Progenitor cell of endocrine pancreas (in vitro differentiated cells): ENCODE results near the gene USP5. TPM values are rescaled to one million over a fixed set of nuclear protein-coding genes. Genes with fewer than 3 reads are reported as not detected.
"Not testable (repeated sequence)": the region's sequence is repeated elsewhere in the genome, so short reads cannot be mapped to it uniquely, and the experiment has no call there.

ENCODE experiments used
- DNase-seq: peaks from one replicate; pipeline ENCODE4 v3.0.0; 2021; ENCODE audit warnings: low spot score; ENCODE audit not compliant: unreplicated experiment
- H3K27ac Mint-ChIP-seq: 2 replicates; pipeline ENCODE4 v1.8.0; 2021; ENCODE audit warnings: mild to moderate bottlenecking, moderate library complexity, mixed read lengths
- H3K27me3 Mint-ChIP-seq: 2 replicates; pipeline ENCODE4 v1.8.0; 2021; ENCODE audit warnings: mixed read lengths
- H3K36me3 Mint-ChIP-seq: 2 replicates; pipeline ENCODE4 v1.8.0; 2022; ENCODE audit warnings: mixed read lengths; ENCODE audit not compliant: insufficient read depth
- H3K4me1 Mint-ChIP-seq: 2 replicates; pipeline ENCODE4 v1.8.0; 2021; ENCODE audit warnings: low read depth, mixed read lengths
- H3K4me3 Mint-ChIP-seq: 2 replicates; pipeline ENCODE4 v1.8.0; 2021; ENCODE audit warnings: low read depth, mild to moderate bottlenecking, moderate library complexity, mixed read lengths
- H3K9me3 Mint-ChIP-seq: 2 replicates; pipeline ENCODE4 v1.8.0; 2021; ENCODE audit warnings: low read depth, mixed read lengths
- total RNA-seq: library from RNA; stranded (reverse); gene quantifications from 2 replicates; pipeline ENCODE4 v1.2.1, GENCODE V29; 2021
- TF ChIP-seq, protein P1 (sequence below): fragments of 200-600 bp; sonication (generic); IDR thresholded peaks from one replicate; pipeline ENCODE4 v1.5.0; 2021; ENCODE audit warnings: antibody characterized with exemption, mild to moderate bottlenecking; ENCODE audit not compliant: unreplicated experiment

Gene USP5
- total RNA-seq, 1 donor from 2014 or later, result 185 TPM

DNA sequence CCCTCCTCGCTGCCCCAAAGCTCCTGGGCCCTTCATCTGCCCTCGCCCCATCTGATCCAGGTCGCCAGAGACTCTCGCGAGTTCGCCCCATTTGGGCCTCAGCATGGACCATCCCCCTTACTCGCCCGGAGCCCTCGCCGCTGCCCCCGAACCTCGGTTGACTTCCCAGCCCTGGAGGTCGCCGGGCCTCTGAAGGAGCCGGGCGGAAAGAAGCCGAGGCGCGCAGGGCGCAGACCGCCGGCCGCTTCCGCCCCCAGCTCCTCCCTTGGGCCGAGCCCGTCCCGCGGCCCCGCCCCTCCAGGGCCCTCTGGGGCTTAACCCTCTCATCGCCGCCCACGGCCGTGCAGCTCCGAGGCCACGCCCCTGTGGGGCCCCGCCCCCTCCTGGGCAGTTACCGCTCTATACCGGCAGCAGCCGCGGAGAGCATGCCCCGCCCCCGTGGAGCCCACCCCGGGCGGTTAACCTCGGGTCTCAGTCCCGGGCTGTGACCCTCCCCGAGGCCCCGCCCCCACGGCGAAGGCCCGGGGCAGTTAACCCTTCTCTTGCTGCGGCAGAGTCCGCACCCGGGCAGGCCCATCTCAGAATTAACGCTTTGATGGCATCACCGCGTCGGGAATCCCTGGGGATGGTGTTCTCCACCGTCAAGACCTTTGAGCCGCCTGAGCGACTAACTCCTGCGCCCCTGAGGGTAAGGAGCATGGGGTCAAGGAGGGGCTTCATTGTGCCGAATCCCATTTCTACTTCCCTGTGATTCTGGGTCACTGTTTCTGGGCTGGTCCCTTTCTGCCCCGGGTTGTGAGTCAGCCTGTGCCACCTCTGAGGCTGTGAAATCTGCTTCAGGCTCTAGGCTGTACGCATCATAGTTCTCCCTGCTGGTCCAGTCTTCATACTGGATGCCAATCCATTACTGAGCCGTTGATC, 21.4 kb downstream of the USP5 start, which contains the start of gene SPSB2:
TSS of gene SPSB2 (minus strand) at position 210 of the 921 bp plus-strand sequence. CDS start 402 bp downstream, outside the sequence.
- no peaks in the 10 kb centered on the region for H3K9me3 Mint-ChIP-seq
- TF ChIP-seq, protein P1, sequence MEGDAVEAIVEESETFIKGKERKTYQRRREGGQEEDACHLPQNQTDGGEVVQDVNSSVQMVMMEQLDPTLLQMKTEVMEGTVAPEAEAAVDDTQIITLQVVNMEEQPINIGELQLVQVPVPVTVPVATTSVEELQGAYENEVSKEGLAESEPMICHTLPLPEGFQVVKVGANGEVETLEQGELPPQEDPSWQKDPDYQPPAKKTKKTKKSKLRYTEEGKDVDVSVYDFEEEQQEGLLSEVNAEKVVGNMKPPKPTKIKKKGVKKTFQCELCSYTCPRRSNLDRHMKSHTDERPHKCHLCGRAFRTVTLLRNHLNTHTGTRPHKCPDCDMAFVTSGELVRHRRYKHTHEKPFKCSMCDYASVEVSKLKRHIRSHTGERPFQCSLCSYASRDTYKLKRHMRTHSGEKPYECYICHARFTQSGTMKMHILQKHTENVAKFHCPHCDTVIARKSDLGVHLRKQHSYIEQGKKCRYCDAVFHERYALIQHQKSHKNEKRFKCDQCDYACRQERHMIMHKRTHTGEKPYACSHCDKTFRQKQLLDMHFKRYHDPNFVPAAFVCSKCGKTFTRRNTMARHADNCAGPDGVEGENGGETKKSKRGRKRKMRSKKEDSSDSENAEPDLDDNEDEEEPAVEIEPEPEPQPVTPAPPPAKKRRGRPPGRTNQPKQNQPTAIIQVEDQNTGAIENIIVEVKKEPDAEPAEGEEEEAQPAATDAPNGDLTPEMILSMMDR, result no peak
- H3K27ac Mint-ChIP-seq, result peak within 1 kb of the TSS; percentile 95
- peak within 1 kb of the TSS; percentile 93 for H3K4me3 Mint-ChIP-seq
- peaks cover 28% of the 10 kb centered on the region for H3K4me1 Mint-ChIP-seq
- peaks cover 23% of the 10 kb centered on the region for H3K36me3 Mint-ChIP-seq
- H3K27me3 Mint-ChIP-seq, result no peaks in the 10 kb centered on the region
- peak; percentile 100 for DNase-seq

DNA sequence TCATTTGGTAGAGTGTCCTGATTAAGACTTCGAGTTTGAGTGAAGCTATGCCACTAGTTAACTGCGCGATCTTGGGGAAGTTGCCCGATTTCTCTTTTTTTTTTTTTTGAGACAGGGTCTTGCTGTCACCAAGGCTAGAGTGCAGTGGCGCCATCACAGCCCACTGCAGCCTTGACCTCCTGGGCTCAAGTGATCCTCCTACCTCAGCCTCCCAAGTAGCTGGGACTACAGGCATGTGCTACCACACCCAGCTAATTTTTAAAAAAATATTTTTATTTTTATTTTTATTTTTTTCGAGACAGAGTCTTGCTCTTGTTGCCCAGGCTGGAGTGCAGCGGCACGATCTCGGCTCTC, 22.0 kb downstream of the USP5 start:
- H3K27me3 Mint-ChIP-seq, DNase-seq, H3K9me3 Mint-ChIP-seq: not testable (repeated sequence)
- peak overlapping the region; percentile 95 for H3K27ac Mint-ChIP-seq
- H3K4me1 Mint-ChIP-seq, result peaks cover 22% of the 10 kb centered on the region
- H3K4me3 Mint-ChIP-seq, result peak overlapping the region; percentile 93
- H3K36me3 Mint-ChIP-seq, result peaks cover 23% of the 10 kb centered on the region

DNA sequence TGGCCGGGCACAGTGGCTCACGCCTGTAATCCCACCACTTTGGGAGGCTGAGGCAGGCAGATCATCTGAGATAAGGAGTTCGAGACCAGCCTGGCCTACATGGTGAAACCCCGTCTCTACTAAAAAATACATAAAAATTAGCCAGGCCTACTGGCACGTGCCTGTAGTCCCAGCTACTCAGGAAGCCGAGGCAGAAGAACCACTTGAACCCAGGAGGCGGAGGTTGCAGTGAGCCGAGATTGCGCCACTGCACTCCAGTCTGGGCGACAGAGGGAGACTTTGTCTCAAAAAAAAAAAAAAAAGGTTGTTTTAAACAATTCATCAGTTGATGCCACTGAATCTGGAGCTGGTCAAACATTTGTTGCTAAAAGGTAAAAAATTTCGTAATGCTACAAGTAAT, 27.9 kb downstream of the USP5 start:
- Mint-ChIP-seq H3K27ac (peak overlapping the region; percentile 90), H3K36me3 (peaks cover 24% of the 10 kb centered on the region), H3K4me1 (peaks cover 13% of the 10 kb centered on the region)
- DNase-seq, H3K27me3 Mint-ChIP-seq, H3K4me3 Mint-ChIP-seq, H3K9me3 Mint-ChIP-seq: not testable (repeated sequence)

DNA sequence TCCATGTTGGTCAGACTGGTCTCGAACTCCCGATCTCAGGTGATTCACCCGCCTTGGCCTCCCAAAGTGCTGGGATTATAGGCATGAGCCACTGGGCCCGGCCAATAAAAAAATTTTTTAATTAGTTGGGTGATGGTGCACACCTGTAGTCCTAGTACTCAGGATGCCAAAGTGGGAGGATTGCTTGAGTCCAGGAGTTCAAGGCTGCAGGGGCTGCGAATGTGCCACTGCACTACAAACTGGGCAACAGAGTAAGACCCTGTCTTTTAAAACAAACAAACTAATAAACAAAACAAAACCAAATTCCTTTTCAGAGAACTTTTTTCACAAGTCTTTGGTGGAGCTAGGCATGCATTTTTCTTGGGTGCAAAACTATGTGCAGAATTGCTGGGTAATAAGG, 31.3 kb downstream of the USP5 start:
- H3K9me3 Mint-ChIP-seq, result no peaks in the 10 kb centered on the region
- H3K27ac Mint-ChIP-seq, result no peak overlapping the region
- H3K27me3 Mint-ChIP-seq, result no peaks in the 10 kb centered on the region
- no peak for DNase-seq
- H3K4me3 Mint-ChIP-seq, result no peak overlapping the region
- H3K36me3 Mint-ChIP-seq, result peaks cover 14% of the 10 kb centered on the region
- TF ChIP-seq, protein P1, result no peak
- peaks cover 29% of the 10 kb centered on the region for H3K4me1 Mint-ChIP-seq

DNA sequence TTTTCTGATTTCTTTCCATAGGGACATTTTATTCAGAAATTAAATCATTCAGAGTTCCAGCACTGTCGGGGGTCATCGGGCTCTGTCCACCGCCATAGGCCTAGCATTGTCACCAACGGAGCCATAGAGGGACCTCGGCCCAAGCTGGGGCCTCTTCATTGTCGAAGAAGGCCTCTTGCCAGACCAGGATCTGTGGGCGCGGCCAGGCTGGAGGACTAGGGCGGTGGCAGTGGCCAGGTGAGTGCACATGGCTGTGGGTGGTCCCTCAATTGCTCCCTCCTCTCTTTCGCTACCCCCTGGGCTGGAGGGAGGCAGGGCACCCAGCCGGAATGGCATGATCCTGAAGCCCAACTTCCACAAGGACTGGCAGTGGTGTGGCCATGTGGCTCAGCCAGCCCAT, 31.7 kb downstream of the USP5 start:
- DNase-seq, result no peak
- TF ChIP-seq, protein P1, result no peak
- Mint-ChIP-seq H3K27ac (no peak overlapping the region), H3K4me3 (no peak overlapping the region), H3K9me3 (no peaks in the 10 kb centered on the region), H3K27me3 (no peaks in the 10 kb centered on the region), H3K4me1 (peaks cover 33% of the 10 kb centered on the region), H3K36me3 (peaks cover 16% of the 10 kb centered on the region)

DNA sequence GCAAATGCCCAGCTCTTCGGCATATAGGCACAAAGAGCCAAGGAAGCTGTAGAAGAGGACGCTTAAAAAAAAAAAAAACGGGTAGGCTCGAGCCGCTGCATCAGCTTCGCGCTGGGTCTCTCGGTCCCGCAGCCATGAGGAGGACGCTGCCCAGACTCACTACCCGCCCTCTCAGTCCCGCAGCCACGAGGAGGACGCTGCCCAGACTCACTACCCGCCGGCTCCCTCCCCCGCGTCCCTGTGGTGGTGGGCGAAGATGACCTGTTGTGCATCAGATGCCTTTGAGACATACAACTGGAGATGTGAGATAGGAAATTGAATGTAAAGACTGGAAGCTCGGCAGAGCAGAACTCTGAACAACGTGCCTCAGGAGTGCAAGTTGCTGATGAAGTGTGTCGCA, 32.6 kb downstream of the USP5 start:
- peak overlapping the region; percentile 71 for H3K27ac Mint-ChIP-seq
- H3K36me3 Mint-ChIP-seq, result peaks cover 16% of the 10 kb centered on the region
- TF ChIP-seq, protein P1, result no peak
- DNase-seq, result no peak
- H3K4me3 Mint-ChIP-seq, result no peak overlapping the region
- H3K27me3 Mint-ChIP-seq, result no peaks in the 10 kb centered on the region
- peaks cover 34% of the 10 kb centered on the region for H3K4me1 Mint-ChIP-seq
- no peaks in the 10 kb centered on the region for H3K9me3 Mint-ChIP-seq

DNA sequence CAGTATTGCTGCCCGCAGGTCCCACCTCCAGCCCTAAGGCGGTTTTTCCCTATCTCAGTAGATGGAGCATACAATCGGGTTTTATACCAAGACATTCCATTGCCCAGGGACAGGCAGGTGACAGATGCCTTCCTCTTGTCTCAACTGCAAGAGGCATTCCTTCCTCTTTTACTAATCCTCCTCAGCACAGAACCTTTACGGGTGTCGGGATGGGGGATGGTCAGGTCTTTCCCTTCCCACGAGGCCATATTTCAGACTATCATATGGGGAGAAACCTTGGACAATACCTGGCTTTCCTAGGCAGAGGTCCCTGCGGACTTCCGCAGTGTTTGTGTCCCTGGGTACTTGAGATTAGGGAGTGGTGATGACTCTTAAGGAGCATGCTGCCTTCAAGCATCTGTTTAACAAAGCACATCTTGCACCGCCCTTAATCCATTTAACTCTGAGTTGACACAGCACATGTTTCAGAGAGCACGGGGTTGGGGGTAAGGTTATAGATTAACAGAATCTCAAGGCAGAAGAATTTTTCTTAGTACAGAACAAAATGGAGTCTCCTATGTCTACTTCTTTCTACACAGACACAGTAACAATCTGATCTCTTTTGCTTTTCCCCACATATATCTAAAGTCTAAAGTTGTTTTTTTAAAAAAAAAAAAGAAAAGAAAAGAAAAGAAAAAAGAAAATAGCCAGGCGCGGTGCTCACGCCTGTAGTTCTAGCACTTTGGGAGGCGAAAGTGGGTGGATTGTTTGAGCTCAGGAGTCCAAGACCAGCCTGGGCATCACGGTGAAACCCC, 34.5 kb downstream of the USP5 start:
- peak overlapping the region; percentile 100 for H3K27ac Mint-ChIP-seq
- H3K9me3 Mint-ChIP-seq, H3K27me3 Mint-ChIP-seq, DNase-seq: not testable (repeated sequence)
- peaks cover 34% of the 10 kb centered on the region for H3K4me1 Mint-ChIP-seq
- H3K36me3 Mint-ChIP-seq, result peaks cover 16% of the 10 kb centered on the region
- peak overlapping the region; percentile 61 for H3K4me3 Mint-ChIP-seq
